Epidermal melanocyte (primary cell): ENCODE results near the gene TRPM4.
"Not testable (repeated sequence)": the region's sequence is repeated elsewhere in the genome, so short reads cannot be mapped to it uniquely, and the experiment has no call there.

Experiments
- DNase-seq: peaks from one replicate; pipeline ENCODE4 v3.0.0; 2011; ENCODE audit warnings: low spot score; ENCODE audit not compliant: insufficient read length

Gene TRPM4

DNA sequence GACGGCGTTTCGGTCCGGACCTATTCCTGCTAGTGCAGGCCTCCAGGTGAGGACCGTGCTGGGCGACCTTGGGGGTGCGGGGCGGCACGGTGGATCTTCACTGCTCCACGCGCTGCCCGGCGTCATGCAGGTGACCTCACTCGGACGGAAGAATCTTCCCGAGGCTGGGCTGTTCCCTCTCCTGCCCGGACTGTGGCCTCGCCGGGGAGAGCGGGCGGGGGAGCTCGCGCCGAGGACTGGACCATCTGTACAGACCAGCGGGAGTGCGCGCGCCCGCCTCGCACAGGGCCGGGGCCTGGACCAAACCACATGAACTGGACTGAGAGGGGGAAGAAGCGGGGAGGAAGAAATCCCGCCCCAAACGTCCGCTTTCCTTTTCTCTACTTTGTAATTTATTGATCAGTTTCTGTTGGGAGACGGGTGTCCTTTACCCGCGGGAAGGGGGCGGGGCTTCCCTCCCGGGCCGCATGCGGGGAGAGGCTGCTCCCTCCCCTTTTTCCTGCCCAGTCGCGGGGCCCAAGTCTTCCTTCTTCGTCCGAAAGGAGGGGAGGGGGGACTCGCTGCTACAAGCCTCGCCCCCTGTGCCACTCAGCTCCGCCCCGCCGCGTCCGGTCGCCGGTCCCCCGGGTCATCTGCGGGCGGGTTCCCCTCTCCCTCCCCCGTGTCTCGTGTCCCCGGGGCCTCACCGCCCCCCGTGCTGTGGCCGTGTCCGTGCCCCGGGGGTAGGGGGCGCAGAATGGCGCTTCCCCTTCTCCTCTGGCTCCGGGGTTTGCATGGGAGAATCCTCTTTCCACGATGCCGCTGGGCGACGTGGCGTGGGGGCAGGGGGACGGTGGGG lies 7.3 kb upstream of the TRPM4 start:
- DNase-seq, result peak; percentile 86

DNA sequence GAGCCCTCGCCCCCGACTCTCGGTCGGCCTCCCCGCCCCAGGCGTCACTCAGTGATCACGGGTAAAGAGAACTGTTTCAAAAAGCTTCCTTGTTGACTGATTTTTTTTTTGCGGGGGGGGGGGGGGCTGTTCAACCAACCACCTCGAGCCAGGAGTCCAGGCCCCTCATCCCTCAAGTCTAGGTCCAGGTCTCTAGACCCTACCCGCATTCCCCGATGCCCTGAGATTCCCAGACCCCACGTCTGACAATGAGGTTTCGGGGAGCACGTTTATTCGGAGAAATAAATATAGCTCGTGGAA lies 6.7 kb upstream of the TRPM4 start:
- peak; percentile 31 for DNase-seq

DNA sequence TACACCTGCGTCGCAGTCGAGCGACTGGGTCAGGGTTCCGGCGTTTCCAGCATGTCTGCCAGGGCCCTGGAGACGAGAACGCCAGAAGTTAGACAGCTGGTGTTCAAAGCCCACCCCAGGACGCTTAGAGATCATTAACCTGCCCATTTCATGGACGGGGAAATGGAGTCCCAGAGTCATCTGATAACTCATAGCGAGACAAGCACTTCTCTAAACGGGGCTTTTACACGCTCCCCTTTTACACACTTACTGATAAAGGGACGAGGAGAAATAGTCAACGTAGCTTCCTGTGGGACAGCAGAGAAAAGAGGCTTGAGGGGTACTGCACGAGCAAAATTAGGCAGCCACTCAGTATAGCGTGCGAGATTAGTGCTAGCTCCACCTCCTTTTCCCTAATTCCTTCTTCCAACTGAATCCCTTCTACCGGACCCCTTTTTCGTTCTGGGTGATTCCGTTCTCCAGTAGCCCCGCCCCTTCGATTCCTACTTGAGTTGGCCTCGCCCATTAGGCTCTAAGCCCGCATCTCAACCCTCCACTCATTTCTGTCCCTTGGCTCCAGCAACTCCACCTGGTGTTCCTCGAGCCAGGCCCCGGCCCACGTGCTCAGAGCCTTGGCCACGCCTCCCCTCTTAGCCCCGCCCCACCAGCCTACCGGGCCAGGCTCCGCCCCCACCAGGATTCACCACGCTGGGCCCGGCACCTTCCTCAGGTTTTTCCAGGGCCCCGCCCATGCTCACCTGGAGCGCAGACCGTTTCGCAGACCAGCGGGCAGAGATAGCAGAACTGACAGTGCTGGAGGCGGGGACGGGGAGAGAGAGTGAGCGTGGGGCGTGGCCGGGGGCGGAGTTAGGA lies 6.1 kb upstream of the TRPM4 start:
- DNase-seq, result peak; percentile 27

DNA sequence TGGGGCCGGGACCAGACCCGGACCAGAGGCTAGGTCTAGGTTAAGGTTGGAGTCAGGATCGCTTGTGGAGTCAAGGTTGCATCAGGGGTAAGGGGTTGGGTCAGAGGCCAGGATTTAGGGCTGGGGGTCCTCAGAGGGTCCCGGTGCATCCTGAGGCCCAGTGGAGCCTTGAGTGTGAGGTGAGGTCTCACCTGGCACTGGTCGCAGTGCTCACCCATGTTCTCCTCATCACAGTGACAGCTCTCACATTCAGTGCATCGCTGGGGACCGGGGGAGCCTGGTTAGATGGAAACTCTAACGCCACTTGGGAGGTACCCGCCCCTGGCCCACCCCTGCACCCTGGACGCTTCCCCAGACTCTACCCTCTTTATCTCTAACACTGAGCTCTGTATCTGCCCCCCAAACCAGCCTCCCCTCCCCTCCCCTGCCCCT lies 5.5 kb upstream of the TRPM4 start:
- no peak for DNase-seq

DNA sequence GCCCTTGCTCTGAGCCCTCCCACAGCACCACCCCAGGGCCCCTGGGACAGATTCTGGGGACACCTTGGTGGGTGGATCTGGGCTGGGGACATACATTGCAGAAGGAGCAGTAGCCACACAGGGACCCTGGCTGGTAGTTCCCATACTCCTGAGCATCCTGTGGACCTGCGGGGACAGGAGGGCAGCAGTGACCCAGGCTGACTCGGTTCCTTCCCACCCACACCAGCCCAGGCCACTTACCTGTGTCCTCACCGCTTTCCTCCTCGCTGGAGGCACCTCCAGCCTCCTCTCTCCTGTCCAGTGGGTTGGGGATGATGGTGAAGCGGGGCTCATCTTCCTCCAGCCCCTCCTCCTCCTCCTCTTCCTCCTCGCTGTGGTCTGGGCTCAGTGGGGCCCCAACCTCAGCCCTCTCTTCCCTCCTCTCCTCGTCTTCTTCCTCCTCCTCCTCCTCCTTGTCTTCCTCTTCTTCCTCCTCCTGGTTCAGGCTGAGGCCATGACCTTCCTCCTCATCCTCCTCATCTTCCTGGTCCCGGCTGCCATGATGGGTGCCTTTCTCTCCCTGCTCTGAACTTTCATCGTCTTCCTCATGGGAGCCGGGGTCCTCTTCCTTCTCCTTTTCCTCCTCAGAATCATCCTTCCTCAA lies 4.3 kb upstream of the TRPM4 start:
- DNase-seq, result no peak

DNA sequence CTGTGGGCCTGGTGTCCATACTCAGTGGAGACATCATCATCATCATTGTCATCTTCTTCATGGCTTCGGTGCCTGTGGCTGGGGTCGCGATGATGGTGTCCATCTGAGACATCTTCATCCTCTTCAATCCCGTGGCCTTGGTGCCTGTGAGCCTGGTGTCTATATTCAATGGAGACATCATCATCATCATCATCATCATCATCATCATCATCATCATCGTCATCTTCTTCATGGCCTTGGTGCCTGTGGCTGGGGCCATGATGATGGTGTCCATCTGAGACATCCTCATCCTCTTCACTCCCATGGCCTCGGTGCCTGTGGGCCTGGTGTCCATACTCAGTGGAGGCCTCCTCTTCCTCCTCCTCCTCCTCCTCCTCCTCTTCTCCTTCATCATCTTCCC lies 3.3 kb upstream of the TRPM4 start:
- DNase-seq, result no peak

DNA sequence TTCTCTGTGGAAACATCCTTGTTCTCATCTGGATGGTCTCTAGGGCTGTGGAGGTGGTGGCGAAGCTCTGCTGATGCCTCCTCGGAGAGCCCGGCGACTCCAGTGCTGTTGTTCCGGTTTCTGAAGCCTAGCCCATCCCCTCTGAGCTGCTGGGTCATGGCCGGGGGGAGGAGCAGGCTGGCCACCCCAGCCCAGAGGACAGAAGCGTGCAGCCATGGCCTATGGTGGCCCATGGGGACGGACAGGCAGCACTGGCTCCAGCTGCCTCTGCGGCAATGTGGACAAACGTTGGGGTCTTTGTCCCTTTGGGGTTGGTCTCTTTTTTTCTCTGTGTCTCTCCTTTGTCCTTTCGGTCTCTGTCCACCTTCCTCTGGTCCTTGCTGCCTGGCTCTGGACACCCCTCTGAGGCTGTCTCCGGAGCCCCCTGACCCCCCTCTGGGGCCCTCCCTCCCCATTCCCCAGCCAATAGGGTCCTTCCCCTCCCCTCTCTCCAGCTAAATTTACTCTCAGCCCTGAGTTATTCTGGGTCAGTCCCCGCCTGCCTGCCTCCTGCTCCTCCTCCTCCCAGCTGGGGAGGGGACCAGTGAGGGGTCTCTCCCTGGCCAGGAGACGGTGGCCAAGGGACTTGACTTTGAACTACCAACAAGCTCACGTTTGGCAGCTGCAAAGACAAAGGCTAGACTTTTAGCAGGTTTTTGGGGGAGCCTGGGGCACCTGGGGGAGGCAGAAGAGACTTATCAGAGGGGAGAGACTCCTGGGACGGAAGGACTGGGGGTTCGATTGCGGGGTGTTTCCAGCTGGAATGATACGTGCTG lies 2.4 kb upstream of the TRPM4 start, which contains the start of gene HRC:
Gene HRC, minus strand, starts transcription at position 392 of the 815 bp plus-strand sequence. Its CDS starts 159 bp downstream, at position 233.
- no peak for DNase-seq

DNA sequence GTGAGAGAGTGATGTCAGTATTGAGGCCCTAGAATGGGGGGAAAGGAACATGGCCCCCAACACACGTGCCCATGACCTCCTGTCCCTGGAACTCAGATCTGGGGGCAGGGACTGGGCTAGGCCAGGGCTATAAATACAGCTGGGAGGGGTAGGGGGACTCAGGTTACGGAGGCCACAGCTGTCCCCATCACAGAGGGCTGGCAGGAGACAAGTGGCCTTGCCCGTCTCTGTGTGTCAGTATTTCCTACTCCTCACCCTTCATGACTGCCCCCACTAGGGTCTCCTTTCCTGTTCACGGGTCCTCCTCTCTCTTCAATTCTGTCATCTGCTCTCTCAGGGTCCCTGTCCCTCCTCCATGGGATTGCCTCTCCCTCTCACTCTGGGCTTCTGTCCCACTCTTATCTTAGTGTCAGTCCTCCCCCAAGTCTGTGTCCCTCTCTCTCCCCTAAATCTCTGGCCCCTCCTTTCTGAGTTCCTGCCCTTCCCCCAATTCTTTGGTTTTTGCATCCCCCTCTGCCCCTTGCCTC lies 1.7 kb upstream of the TRPM4 start:
- DNase-seq, result no peak

DNA sequence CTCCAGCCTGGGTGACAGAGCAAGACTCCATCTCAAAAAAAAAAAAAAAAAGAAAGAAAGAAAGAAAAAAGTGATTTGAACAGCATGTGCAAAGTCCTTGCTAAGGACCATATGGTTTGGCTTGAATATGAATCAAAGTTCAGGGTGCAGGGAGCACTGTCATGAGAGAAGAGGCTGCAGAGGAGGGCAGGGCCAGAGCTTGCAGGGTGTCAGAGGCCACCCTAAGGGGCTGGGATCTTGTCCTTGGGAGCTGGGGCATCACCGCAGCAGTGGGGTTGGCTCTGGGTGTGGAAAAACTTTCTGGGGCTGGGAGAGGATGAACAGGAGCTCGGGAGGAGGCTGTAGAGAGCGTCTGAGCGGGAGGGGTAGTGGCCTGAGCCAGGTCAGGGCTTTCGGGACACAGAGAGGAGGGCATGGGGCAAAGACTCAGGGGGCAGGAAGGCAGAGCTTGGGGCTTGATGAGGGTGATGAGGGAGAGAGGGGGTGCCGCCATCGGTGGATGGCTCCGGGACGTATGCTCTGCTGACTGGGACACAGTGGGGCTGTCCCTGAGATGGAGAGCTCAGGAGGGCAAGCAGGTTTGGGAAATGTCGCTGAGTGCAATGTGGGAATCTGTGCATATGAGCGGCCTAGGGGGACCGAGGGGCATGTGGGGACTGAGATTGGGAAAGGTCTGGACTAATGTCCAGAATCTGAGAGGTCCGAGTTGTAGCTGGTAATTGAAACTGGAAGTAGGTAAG lies 3.0 kb downstream of the TRPM4 start:
- DNase-seq, result no peak

DNA sequence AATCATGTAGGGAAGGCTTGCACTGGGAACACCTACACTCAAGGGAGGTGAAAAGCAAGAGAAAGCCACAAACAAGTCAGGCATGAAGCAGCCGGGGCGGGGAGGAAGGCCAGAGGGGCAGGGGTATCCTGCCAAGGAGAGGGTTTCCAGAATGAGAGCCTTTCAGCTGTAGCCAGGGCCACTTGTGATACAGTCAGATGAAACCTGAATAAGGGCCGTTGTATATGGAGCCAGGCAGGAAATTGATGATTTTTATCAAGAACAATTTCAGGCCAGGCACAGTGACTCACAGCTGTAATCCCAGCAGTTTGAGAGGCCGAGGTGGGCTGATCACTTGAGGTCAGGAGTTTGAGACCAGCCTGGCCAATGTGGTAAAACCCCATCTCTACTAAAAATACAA lies 4.4 kb downstream of the TRPM4 start:
- no peak for DNase-seq

DNA sequence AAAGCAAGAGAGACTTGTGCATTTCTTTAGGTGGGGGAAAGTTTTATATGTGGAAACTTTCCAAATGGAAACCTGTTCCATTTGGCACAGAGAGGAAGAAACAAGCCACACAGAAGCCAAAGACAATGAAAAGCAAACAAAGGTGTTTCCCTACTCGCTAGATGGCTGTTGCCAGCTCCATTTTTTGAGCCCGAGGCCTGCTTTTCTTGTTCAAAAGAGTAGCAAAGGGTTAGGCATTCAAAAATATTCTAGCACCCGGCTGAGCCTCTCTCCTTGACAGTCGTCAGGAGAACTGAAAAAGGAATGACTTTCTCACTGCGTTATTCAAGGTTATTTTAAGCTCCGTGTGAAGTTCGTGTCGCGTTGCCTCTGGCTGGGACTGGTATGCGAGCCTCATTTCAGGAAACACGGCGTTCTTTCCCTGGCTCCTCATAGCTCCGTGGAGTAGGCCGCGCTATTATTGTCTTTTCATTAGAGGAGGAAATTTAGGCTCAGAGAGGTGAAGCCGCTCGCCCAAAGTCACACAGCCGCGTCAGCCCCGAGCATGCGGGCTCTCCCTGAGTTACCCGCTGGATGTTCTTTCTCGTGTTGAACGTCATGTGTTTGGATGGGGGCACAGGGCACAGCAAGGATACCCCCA lies 7.6 kb downstream of the TRPM4 start:
- no peak for DNase-seq

DNA sequence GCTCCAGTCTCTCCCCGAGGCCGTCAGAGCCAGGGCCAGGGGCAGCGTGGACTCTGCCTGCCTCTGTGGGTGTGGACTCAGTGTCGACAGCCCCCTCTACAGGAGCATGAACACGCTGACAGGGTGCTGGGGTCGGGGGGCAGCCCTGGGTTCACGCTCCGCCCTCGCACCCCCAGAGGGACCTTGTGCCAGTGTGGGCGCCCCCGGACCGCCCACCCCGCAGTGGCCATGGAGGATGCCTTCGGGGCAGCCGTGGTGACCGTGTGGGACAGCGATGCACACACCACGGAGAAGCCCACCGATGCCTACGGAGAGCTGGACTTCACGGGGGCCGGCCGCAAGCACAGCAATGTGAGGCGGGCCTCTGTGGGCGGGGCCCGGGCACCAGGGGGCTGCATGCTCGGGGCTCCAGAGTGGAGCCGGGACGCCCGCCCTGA lies 8.3 kb downstream of the TRPM4 start:
- no peak for DNase-seq

DNA sequence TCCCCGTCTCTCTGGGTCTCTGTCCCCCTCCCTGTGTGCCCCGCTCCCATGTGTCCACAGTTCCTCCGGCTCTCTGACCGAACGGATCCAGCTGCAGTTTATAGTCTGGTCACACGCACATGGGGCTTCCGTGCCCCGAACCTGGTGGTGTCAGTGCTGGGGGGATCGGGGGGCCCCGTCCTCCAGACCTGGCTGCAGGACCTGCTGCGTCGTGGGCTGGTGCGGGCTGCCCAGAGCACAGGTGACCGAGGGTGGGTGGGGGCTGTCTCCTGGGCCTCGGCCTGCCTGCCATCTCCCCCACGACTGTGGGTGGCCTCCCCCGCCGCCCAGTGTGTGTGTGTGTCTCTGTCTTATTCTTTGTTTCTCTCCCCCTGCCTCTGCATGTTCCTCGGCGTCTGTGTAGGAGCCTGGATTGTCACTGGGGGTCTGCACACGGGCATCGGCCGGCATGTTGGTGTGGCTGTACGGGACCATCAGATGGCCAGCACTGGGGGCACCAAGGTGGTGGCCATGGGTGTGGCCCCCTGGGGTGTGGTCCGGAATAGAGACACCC lies 10.3 kb downstream of the TRPM4 start:
- DNase-seq, result no peak

DNA sequence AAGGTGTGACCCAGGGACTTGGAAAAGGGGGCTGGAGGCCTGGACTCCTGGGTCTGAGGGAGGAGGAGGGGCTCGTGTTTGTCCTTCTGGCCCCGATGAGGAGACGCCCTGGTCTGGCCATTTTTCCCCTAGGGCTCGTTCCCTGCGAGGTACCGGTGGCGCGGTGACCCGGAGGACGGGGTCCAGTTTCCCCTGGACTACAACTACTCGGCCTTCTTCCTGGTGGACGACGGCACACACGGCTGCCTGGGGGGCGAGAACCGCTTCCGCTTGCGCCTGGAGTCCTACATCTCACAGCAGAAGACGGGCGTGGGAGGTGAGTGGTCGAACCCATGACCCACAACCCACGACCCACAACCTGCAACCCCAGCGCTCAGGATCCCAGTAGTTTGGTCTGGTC lies 10.8 kb downstream of the TRPM4 start:
- no peak for DNase-seq

DNA sequence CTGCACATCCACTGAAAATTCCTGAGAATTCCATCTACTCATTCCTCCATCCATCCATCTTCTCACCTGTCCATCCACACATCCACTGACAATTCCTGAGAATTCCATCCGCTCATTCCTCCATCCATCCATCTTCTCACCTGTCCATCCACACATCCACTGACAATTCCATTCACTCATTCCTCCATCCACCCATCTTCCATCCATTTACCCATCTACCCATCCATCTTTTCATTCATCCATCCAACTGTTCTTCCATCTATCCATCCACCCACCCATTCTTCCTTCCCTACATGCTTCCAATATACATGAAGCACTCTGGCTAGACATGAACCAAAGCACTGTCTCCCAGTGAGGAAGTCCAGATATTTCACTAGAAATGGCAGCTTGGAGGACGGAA lies 15.6 kb downstream of the TRPM4 start:
- DNase-seq, result no peak

DNA sequence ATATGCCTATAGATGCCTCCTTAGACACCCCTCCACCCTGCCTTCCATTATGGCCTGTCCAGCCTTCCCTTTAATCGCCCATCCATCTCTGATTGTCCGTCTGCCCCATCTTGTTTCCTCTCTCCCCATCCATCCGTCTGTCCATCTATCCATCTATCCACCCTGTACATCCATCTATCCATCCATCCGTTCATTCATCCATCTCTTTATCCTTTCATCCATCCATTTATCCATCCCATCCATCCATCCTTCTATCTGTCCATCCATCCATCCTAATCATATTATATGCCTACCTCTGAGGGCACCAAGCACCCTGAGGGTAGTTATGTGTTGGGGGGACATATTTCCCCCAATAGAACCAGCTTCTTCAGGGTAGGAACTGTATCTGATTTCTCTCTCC lies 23.1 kb downstream of the TRPM4 start:
- no peak for DNase-seq

DNA sequence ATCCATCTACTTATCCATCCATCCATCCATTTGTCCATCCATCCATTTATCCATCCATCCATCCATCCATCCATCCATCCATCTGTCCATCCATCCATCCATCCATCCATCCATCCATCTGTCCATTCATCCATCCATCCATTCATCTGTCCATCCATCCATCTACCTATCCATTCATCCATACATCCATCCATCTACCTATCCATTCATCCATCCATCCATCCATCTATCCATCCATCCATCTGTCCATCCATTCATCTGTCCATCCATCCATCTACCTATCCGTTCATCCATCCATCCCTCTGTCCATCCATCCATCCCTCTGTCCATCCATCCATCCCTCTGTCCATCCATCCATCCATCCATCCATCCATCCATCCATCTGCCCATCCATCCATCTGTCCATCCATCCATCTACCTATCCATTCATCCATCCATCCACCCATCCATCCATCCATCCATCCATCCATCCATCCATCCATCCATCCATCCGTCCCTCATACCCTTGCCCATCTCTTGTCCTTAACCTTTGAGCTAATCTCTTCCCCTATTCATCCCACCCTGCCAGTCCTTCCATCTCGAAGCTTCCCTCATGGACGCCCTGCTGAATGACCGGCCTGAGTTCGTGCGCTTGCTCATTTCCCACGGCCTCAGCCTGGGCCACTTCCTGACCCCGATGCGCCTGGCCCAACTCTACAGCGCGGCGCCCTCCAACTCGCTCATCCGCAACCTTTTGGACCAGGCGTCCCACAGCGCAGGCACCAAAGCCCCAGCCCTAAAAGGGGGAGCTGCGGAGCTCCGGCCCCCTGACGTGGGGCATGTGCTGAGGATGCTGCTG lies 24.6 kb downstream of the TRPM4 start:
- not testable (repeated sequence) for DNase-seq

DNA sequence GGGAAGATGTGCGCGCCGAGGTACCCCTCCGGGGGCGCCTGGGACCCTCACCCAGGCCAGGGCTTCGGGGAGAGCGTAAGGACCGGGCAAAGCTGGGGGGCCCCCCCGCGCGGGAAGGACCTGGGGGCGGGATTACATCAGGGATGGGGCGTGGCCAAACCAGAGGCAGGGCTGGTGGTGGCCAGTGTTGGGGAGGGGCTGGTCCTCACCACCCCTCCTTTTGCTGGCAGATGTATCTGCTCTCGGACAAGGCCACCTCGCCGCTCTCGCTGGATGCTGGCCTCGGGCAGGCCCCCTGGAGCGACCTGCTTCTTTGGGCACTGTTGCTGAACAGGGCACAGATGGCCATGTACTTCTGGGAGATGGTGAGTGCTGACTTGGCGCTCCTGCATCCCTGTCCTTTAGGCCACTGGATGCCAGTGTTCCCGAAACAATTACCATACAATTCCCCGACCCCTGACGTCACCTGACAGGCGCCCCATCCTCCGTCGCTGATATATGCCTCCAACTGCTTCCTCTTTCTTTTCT lies 25.3 kb downstream of the TRPM4 start:
- no peak for DNase-seq
